Activated CD8-positive, alpha-beta T cell treated with anti-CD3 and anti-CD28 coated beads, Interleukin-2, amount 10 ng/mL, durations not matched to agents 7 days and 5 days (primary cell): ENCODE data around the gene TCERG1L. TPM values are rescaled to one million over a fixed set of nuclear protein-coding genes. Genes with fewer than 3 reads are reported as not detected.

Experiments used
- ATAC-seq: fragments of 150-1000 bp; cut with Tn5 transposase; one replicate; pipeline ENCODE4 v1.10.0; 2021; ENCODE audit warnings: moderate library complexity
- CTCF ChIA-PET: fragments of 350-600 bp; sonication (Branson Sonifier 250); formaldehyde crosslinking; loops from one replicate; lab custom pipeline; 2021; ENCODE audit warnings: antibody characterized with exemption; lab: Charles Lee
- POLR2A ChIA-PET: fragments of 350-600 bp; sonication (Branson Sonifier 250); formaldehyde crosslinking; loops from one replicate; lab custom pipeline; 2021; ENCODE audit warnings: antibody characterized with exemption; lab: Charles Lee
- DNase-seq: peaks from one replicate; pipeline ENCODE4 v3.0.0-alpha.2; 2020
- H3K27ac Mint-ChIP-seq: one replicate; pipeline ENCODE4 v1.8.0; 2021; ENCODE audit warnings: mild to moderate bottlenecking, mixed read lengths
- H3K27me3 Mint-ChIP-seq: one replicate; pipeline ENCODE4 v1.8.0; 2021; ENCODE audit warnings: low read depth, mixed read lengths
- H3K36me3 Mint-ChIP-seq: one replicate; pipeline ENCODE4 v1.8.0; 2021; ENCODE audit warnings: low read depth, mixed read lengths
- H3K4me1 Mint-ChIP-seq: one replicate; pipeline ENCODE4 v1.8.0; 2021; ENCODE audit warnings: low read depth, mixed read lengths
- H3K4me3 Mint-ChIP-seq: one replicate; pipeline ENCODE4 v1.8.0; 2021; ENCODE audit warnings: mild to moderate bottlenecking, mixed read lengths
- H3K9me3 Mint-ChIP-seq: one replicate; pipeline ENCODE4 v1.8.0; 2022; ENCODE audit warnings: mixed read lengths; ENCODE audit not compliant: insufficient read depth
- total RNA-seq, 2 experiments: library from RNA; stranded (reverse); gene quantifications; one replicate each; pipeline ENCODE4 v1.2.3, GENCODE V29; 2021

TCERG1L gene
- total RNA-seq, 2 experiments from 2014 or later = 0.08 TPM; not detected in 1

DNA sequence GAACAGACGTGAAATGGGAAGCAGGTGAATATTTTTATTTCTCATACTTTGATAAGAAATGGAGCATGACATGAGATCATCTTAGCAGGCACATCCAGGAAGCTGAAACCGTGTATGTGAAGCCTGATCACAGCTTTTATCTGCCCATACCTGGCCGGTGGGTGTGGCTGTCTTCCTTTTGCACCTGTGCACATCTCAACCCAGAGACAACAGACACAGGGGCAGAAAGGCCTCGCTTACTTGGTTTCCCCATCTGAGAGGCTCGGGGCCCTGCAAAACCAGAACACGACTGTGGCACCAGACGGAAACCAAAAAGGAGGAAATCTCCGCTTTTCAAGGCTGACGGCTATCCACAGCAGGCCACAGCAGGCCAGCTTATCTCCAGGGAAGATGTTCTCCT, 116.4 kb downstream of the TCERG1L start:
- peaks cover 2% of the 10 kb centered on the region for H3K27me3 Mint-ChIP-seq
- no peaks in the 10 kb centered on the region for H3K36me3 Mint-ChIP-seq
- ATAC-seq (no peak), DNase-seq (no peak)
- no peak overlapping the region for H3K27ac Mint-ChIP-seq
- POLR2A ChIA-PET = no interaction called here
- CTCF ChIA-PET = no interaction called here
- no peaks in the 10 kb centered on the region for H3K4me1 Mint-ChIP-seq
- H3K4me3 Mint-ChIP-seq = no peak overlapping the region
- no peaks in the 10 kb centered on the region for H3K9me3 Mint-ChIP-seq

GRCh38 chr10:131193923-131194322, 117.6 kb downstream of the TCERG1L start:
- ChIA-PET CTCF (no interaction called here), POLR2A (no interaction called here)
- H3K9me3 Mint-ChIP-seq = no peaks in the 10 kb centered on the region
- H3K36me3 Mint-ChIP-seq = no peaks in the 10 kb centered on the region
- no peak overlapping the region for H3K27ac Mint-ChIP-seq
- ATAC-seq (no peak), DNase-seq (no peak)
- H3K4me3 Mint-ChIP-seq = no peak overlapping the region
- no peaks in the 10 kb centered on the region for H3K4me1 Mint-ChIP-seq
- H3K27me3 Mint-ChIP-seq = no peaks in the 10 kb centered on the region

DNA sequence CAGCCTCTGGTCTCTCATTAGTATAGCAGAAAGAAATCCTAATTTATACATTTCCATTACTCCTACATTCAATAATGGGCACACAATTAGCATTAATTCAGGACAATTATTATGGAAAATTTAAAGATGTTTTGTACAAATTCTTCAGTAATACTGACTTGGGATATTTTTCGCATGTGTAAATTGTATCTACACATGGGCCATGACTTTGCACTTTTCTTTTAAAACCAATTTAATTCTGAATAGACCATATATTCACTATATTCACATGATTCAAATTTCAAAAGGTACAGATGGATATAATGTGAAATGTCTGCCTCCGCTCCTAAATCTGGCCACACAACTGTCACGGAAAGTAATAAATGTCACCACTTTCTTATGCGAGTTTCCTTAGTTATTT, 123.0 kb downstream of the TCERG1L start:
- no peaks in the 10 kb centered on the region for H3K9me3 Mint-ChIP-seq
- no peaks in the 10 kb centered on the region for H3K27me3 Mint-ChIP-seq
- no peaks in the 10 kb centered on the region for H3K4me1 Mint-ChIP-seq
- ATAC-seq (no peak), DNase-seq (no peak)
- ChIA-PET CTCF (no interaction called here), POLR2A (no interaction called here)
- no peak overlapping the region for H3K4me3 Mint-ChIP-seq
- H3K27ac Mint-ChIP-seq = no peak overlapping the region
- no peaks in the 10 kb centered on the region for H3K36me3 Mint-ChIP-seq

- POLR2A ChIA-PET = no interaction called here
Observed at GRCh38 chr10:131187926-131188325, 123.6 kb downstream of the TCERG1L start.

DNA sequence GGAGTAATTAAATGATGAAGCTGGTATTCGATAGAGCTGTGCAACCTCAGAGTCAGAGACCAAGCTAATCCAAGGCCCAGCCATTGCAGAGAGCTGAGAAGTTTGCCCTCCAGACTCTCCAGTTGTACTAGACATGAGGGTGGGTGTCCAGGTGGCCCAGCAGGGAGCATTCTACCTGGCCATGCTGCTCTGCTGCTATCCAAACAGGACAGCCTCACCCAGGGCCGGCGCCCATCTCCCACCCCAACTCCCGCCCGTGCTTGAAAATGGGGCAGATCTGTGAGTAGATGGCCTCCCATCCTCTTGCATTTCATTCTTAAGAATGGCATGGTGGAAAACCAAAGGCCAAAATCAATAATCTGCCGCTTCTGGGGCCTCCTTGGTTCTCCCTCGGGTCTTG, 124.2 kb downstream of the TCERG1L start:
- ChIA-PET POLR2A (no interaction called here), CTCF (no interaction called here)
- ATAC-seq (no peak), DNase-seq (no peak)
- no peak overlapping the region for H3K4me3 Mint-ChIP-seq
- no peaks in the 10 kb centered on the region for H3K4me1 Mint-ChIP-seq
- H3K27ac Mint-ChIP-seq = no peak overlapping the region
- H3K27me3 Mint-ChIP-seq = no peaks in the 10 kb centered on the region
- no peaks in the 10 kb centered on the region for H3K36me3 Mint-ChIP-seq
- H3K9me3 Mint-ChIP-seq = no peaks in the 10 kb centered on the region

More at GRCh38 chr10:131187926-131188325, 123.6 kb downstream of the TCERG1L start:
- H3K27me3 Mint-ChIP-seq = no peaks in the 10 kb centered on the region
- H3K27ac Mint-ChIP-seq = no peak overlapping the region
- no peaks in the 10 kb centered on the region for H3K4me1 Mint-ChIP-seq
- H3K4me3 Mint-ChIP-seq = no peak overlapping the region
- H3K9me3 Mint-ChIP-seq = no peaks in the 10 kb centered on the region
- ATAC-seq (no peak), DNase-seq (no peak)
- H3K36me3 Mint-ChIP-seq = no peaks in the 10 kb centered on the region
- CTCF ChIA-PET = no interaction called here

- ChIA-PET POLR2A (no interaction called here), CTCF (no interaction called here)
- no peak overlapping the region for H3K4me3 Mint-ChIP-seq
- no peaks in the 10 kb centered on the region for H3K36me3 Mint-ChIP-seq
- ATAC-seq (no peak), DNase-seq (no peak)
- no peaks in the 10 kb centered on the region for H3K4me1 Mint-ChIP-seq
- no peaks in the 10 kb centered on the region for H3K9me3 Mint-ChIP-seq
- no peak overlapping the region for H3K27ac Mint-ChIP-seq
- no peaks in the 10 kb centered on the region for H3K27me3 Mint-ChIP-seq
Observed at GRCh38 chr10:131186547-131187253, 124.8 kb downstream of the TCERG1L start.

DNA sequence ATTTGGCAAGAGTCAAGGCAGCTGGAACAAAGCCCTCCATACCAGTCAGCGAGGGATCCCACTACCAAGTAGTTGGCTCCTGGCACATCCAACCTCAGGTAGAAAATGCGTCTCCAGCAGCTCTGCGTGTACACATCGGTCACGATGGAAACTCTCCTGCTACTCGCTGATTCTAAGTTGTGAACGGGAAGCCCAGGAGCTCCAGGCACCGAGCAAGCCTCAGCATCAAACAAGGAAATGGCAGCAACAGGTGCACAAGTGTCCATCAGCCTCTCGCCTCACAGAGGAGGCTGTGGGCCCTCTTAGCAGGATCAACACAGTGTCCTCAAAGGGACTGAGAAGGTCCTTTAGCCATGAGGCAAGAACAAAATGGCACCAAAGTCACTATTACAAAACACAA, 127.0 kb downstream of the TCERG1L start:
- ATAC-seq (no peak), DNase-seq (no peak)
- H3K36me3 Mint-ChIP-seq = no peaks in the 10 kb centered on the region
- ChIA-PET POLR2A (no interaction called here), CTCF (no interaction called here)
- no peaks in the 10 kb centered on the region for H3K9me3 Mint-ChIP-seq
- no peaks in the 10 kb centered on the region for H3K4me1 Mint-ChIP-seq
- H3K4me3 Mint-ChIP-seq = no peak overlapping the region
- H3K27me3 Mint-ChIP-seq = no peaks in the 10 kb centered on the region
- no peak overlapping the region for H3K27ac Mint-ChIP-seq

DNA sequence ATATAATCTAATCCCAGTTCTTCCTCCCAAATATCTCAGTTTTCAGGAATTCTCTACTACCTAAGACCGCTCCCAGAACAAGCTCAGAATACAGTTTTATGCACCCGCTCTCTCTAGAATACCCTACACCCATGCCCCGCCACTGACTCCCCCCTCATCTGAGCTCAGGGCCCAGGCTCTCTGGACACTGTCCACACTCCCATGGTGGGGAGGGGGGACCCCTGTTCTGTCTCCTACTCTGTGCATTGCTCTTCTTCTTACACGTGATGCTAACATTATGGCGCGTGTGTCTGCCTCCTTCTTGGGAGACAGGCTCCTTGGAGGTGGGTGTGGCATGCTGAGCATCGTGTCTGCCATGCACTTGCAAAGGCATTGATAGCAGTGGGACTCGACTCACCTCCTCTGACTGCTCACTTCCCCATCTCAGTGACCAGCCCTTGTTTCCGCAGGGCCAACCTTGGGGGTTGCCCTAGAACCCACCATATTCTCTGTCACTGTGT, 127.9 kb downstream of the TCERG1L start:
- Mint-ChIP-seq H3K27me3 (no peaks in the 10 kb centered on the region), H3K4me3 (no peak overlapping the region), H3K4me1 (no peaks in the 10 kb centered on the region), H3K27ac (no peak overlapping the region), H3K36me3 (no peaks in the 10 kb centered on the region), H3K9me3 (no peaks in the 10 kb centered on the region)
- ATAC-seq = no peak
- ChIA-PET POLR2A (no interaction called here), CTCF (no interaction called here)
- DNase-seq = no peak

GRCh38 chr10:131181456-131181855, 130.1 kb downstream of the TCERG1L start:
- no peaks in the 10 kb centered on the region for H3K36me3 Mint-ChIP-seq
- no peak overlapping the region for H3K4me3 Mint-ChIP-seq
- DNase-seq (no peak), ATAC-seq (no peak)
- H3K9me3 Mint-ChIP-seq = no peaks in the 10 kb centered on the region
- H3K4me1 Mint-ChIP-seq = no peaks in the 10 kb centered on the region
- CTCF ChIA-PET = no interaction called here
- H3K27ac Mint-ChIP-seq = no peak overlapping the region
- no peaks in the 10 kb centered on the region for H3K27me3 Mint-ChIP-seq
- POLR2A ChIA-PET = no interaction called here

DNA sequence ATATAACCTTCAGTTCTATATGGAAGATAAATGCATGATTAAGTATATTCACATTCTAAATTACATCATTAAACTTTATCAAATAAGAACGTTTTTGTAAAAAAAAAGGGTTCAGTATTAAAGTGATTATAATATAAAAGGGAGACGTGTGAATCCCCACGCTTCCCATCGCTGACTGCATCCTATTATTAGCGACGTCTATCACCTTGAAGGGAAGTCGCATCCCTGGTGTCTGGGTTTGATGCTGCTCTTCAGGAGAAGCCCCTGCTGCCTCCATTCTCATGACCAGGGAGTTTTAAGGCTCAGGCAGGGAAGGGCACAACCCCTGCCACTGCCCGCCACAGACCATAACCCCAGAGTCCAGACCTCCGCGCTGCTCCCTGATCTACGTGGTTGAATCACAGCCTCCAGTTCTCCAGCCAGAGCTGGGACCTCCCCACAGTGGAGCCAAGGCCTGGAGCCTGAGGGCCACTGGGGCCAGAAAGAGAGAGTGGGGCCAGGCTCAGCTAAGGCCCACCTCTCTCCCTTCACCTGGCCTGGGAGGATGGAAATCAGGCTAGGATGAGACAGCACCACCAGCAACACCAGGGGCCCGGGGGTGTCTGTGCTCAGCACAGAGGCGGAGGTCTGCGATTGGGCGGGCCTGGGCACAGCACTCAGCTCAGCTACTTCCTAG, 130.6 kb downstream of the TCERG1L start:
- DNase-seq = no peak
- POLR2A ChIA-PET = no interaction called here
- no peaks in the 10 kb centered on the region for H3K4me1 Mint-ChIP-seq
- H3K9me3 Mint-ChIP-seq = peaks cover under 1% of the 10 kb centered on the region
- H3K27ac Mint-ChIP-seq = no peak overlapping the region
- no peaks in the 10 kb centered on the region for H3K27me3 Mint-ChIP-seq
- no peak for ATAC-seq
- CTCF ChIA-PET = no interaction called here
- no peaks in the 10 kb centered on the region for H3K36me3 Mint-ChIP-seq
- H3K4me3 Mint-ChIP-seq = no peak overlapping the region

DNA sequence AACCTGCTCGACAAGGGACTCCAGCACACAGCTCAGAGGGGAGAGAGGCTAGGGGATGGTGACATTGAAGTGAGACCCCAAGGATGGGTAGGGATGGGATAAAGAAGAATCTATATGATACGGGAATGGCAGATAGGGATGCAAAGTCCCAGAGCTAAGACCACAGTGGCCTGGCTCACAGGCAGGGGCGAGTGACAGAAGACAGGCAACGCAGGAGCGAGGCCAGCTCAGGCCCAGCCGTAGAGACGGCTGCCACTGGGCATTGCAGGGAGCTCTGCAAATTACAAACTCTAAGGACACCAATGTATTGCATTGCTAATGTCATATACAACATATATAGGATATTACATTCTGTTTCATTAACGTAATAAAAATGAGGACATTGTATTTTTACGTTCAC, 131.4 kb downstream of the TCERG1L start:
- ChIA-PET POLR2A (no interaction called here), CTCF (no interaction called here)
- ATAC-seq = no peak
- Mint-ChIP-seq H3K27ac (no peak overlapping the region), H3K9me3 (peaks cover 5% of the 10 kb centered on the region), H3K27me3 (no peaks in the 10 kb centered on the region), H3K36me3 (no peaks in the 10 kb centered on the region), H3K4me1 (no peaks in the 10 kb centered on the region), H3K4me3 (no peak overlapping the region)
- DNase-seq = no peak

- peaks cover 8% of the 10 kb centered on the region for H3K9me3 Mint-ChIP-seq
- DNase-seq (no peak), ATAC-seq (no peak)
- no peak overlapping the region for H3K27ac Mint-ChIP-seq
- H3K36me3 Mint-ChIP-seq = no peaks in the 10 kb centered on the region
- CTCF ChIA-PET = no interaction called here
- no peaks in the 10 kb centered on the region for H3K27me3 Mint-ChIP-seq
- H3K4me3 Mint-ChIP-seq = no peak overlapping the region
- no peaks in the 10 kb centered on the region for H3K4me1 Mint-ChIP-seq
- POLR2A ChIA-PET = no interaction called here
Observed at GRCh38 chr10:131179361-131179760, 132.2 kb downstream of the TCERG1L start.
